KMS-11 (cell line): Measurements from ENCODE around the gene SYT2.
"Not testable (repeated sequence)": the region's sequence is repeated elsewhere in the genome, so short reads cannot be mapped to it uniquely, and the experiment has no call there.

Experiments
- H2AFZ ChIP-seq: fragments of 200-600 bp; sonication (generic); 2 replicates; pipeline ENCODE4 v1.6.1; 2016; ENCODE audit warnings: antibody characterized with exemption, mixed run types, low read depth
- H3K27ac ChIP-seq: fragments of 200-600 bp; sonication (generic); 2 replicates; pipeline ENCODE4 v1.6.1; 2016; ENCODE audit warnings: mild to moderate bottlenecking, mixed run types
- H3K27me3 ChIP-seq: fragments of 200-600 bp; sonication (generic); 2 replicates; pipeline ENCODE4 v1.6.1; 2017; ENCODE audit warnings: mild to moderate bottlenecking, low read depth, mixed run types, moderate library complexity; ENCODE audit not compliant: insufficient read depth
- H3K36me3 ChIP-seq: fragments of 200-600 bp; sonication (generic); 2 replicates; pipeline ENCODE4 v1.6.1; 2017; ENCODE audit warnings: mild to moderate bottlenecking, mixed run types; ENCODE audit not compliant: insufficient read depth
- H3K4me1 ChIP-seq: fragments of 200-600 bp; sonication (generic); 2 replicates; pipeline ENCODE4 v1.6.1; 2016; ENCODE audit warnings: mild to moderate bottlenecking, low read depth, mixed run types; ENCODE audit not compliant: poor library complexity, severe bottlenecking
- H3K4me2 ChIP-seq: fragments of 200-600 bp; sonication (generic); 2 replicates; pipeline ENCODE4 v1.7.0; 2016; ENCODE audit warnings: mild to moderate bottlenecking, mixed run types
- H3K4me3 ChIP-seq: fragments of 200-600 bp; sonication (generic); IDR thresholded peaks from 2 replicates; pipeline ENCODE4 v1.6.1; 2017; ENCODE audit warnings: low read depth, low read length, mixed read lengths; ENCODE audit not compliant: insufficient read depth
- H3K79me2 ChIP-seq: fragments of 200-600 bp; sonication (generic); 2 replicates; pipeline ENCODE4 v1.6.1; 2016; ENCODE audit warnings: low read depth, mixed run types; ENCODE audit not compliant: insufficient read depth
- H3K9ac ChIP-seq: fragments of 200-600 bp; sonication (generic); 2 replicates; pipeline ENCODE4 v1.6.1; 2016; ENCODE audit warnings: mild to moderate bottlenecking, mixed run types
- H4K20me1 ChIP-seq: fragments of 200-600 bp; sonication (generic); 2 replicates; pipeline ENCODE4 v1.6.1; 2016; ENCODE audit warnings: mild to moderate bottlenecking, mixed run types; ENCODE audit not compliant: insufficient read depth
- TF ChIP-seq, protein P1 (sequence below): fragments of 200-600 bp; sonication (generic); conservative IDR thresholded peaks from 2 replicates; pipeline ENCODE4 v1.6.1; 2017; ENCODE audit warnings: low read depth, mild to moderate bottlenecking, antibody characterized with exemption, low read length, moderate library complexity, mixed read lengths

The SYT2 gene

DNA sequence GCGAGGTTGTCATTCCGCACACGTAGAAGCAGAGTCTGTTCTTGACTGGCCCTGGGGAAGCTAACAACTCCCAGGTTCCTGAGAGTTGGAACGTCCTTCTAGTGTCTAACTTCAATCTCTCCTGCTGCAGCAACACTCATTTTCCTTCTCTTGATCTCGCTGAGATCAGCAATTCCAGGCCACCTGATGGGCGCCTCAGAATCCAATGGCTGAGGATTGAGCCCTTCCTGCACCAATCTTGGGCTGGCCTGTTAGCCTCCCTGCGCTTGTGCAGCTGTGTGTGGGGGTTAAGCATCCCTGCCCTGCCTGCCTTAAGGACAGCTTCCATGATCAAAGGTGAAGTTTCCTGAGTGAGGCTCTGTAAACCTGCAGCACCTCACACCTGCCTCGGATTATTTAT, 87.9 kb downstream of the SYT2 start:
- Histone ChIP-seq H3K27ac (no peak overlapping the region), H3K79me2 (no peaks in the 10 kb centered on the region), H3K9ac (no peak overlapping the region), H3K4me3 (no peak overlapping the region), H2AFZ (no peak overlapping the region), H3K4me2 (no peak overlapping the region), H4K20me1 (no peaks in the 10 kb centered on the region), H3K27me3 (peaks cover 9% of the 10 kb centered on the region; the same call in 1 of the 2 replicates), H3K36me3 (no peaks in the 10 kb centered on the region), H3K4me1 (peaks cover 8% of the 10 kb centered on the region)
- TF ChIP-seq, protein P1, sequence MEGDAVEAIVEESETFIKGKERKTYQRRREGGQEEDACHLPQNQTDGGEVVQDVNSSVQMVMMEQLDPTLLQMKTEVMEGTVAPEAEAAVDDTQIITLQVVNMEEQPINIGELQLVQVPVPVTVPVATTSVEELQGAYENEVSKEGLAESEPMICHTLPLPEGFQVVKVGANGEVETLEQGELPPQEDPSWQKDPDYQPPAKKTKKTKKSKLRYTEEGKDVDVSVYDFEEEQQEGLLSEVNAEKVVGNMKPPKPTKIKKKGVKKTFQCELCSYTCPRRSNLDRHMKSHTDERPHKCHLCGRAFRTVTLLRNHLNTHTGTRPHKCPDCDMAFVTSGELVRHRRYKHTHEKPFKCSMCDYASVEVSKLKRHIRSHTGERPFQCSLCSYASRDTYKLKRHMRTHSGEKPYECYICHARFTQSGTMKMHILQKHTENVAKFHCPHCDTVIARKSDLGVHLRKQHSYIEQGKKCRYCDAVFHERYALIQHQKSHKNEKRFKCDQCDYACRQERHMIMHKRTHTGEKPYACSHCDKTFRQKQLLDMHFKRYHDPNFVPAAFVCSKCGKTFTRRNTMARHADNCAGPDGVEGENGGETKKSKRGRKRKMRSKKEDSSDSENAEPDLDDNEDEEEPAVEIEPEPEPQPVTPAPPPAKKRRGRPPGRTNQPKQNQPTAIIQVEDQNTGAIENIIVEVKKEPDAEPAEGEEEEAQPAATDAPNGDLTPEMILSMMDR: no peak

DNA sequence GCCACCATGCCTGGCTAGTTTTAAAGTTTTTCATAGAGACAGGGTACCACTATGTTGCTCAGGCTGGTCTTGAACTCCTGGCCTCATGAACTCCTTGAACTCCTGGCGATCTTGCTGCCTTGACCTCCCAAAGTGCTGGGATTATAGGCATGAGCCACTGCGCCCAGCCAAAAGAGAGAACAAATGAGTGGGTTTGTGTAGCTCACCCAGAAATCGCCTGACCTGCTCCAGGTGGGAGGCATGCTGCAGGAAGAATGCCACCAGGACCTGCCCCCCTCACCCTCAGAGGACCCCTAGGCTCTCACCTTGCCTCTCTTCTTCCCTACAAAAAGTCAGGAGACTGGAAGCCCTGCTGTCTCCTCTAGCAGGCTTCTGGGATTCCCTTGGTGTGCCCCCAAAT, 88.8 kb downstream of the SYT2 start:
- Histone ChIP-seq H3K27ac (no peak overlapping the region), H4K20me1 (no peaks in the 10 kb centered on the region), H2AFZ (no peak overlapping the region), H3K9ac (no peak overlapping the region), H3K36me3 (no peaks in the 10 kb centered on the region), H3K4me1 (peaks cover 8% of the 10 kb centered on the region), H3K4me3 (no peak overlapping the region), H3K4me2 (no peak overlapping the region), H3K27me3 (peaks cover 5% of the 10 kb centered on the region; the same call in 1 of the 2 replicates), H3K79me2 (no peaks in the 10 kb centered on the region)
- TF ChIP-seq, protein P1: no peak

GRCh38 chr1:202620036-202620435, 90.2 kb downstream of the SYT2 start:
- not testable (repeated sequence) for H3K4me3 ChIP-seq, H3K79me2 ChIP-seq, H3K9ac ChIP-seq, H4K20me1 ChIP-seq, H3K27ac ChIP-seq, H2AFZ ChIP-seq, H3K27me3 ChIP-seq, H3K36me3 ChIP-seq, H3K4me2 ChIP-seq
- H3K4me1 ChIP-seq: peaks cover 19% of the 10 kb centered on the region

GRCh38 chr1:202619505-202619904, 90.7 kb downstream of the SYT2 start:
- Histone ChIP-seq H3K36me3 (no peaks in the 10 kb centered on the region), H3K27me3 (no peaks in the 10 kb centered on the region), H3K79me2 (no peaks in the 10 kb centered on the region), H2AFZ (no peak overlapping the region), H3K4me2 (no peak overlapping the region), H3K4me1 (peaks cover 24% of the 10 kb centered on the region), H3K9ac (no peak overlapping the region), H3K4me3 (no peak overlapping the region), H3K27ac (no peak overlapping the region), H4K20me1 (no peaks in the 10 kb centered on the region)
- TF ChIP-seq, protein P1: no peak

DNA sequence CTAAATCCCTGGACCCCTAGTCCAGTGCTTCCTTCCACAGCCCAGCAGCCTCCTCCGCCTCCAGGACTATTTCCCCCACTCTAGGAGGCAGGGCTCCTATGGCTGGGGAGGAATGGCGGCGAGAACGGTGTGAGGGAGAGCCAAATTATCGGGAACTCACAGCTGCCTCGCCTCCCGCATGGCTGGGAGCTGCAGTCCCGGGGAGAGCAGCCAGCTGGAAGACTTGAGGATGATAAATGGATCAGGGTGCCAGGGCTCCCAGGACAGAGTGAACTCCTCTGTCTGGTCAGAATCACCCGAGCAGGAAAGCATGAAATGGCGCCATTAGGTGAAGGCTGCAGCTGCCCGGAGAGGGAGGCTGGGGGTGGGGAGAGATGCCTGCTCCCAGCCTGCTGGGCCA, 91.2 kb downstream of the SYT2 start:
- H3K4me3 ChIP-seq, H3K79me2 ChIP-seq, H2AFZ ChIP-seq, H4K20me1 ChIP-seq, H3K27ac ChIP-seq, H3K27me3 ChIP-seq, H3K36me3 ChIP-seq, H3K4me2 ChIP-seq, H3K9ac ChIP-seq: not testable (repeated sequence)
- H3K4me1 ChIP-seq: peaks cover 26% of the 10 kb centered on the region
